ENCODE data around the gene ACOXL. TPM values are rescaled to one million over a fixed set of nuclear protein-coding genes. Genes with fewer than 3 reads are reported as not detected.

ACOXL gene
- total and polyA plus RNA-seq, 2 donors (not counting 3 experiments of a cell fraction or from before 2014, with no cell fraction given), result not detected

- CTCF ChIA-PET, result interaction anchor here (0.8 to 3.6 kb wide), 16 partner anchors 8 to 890 kb away, joined by 3 to 20 read pairs (median 4); no protein-coding TSS in a partner anchor
- no peak overlapping the region for H3K9ac ChIP-seq (replicated peaks; ENCODE audit: extremely low read depth, insufficient read depth, low read length)
- no peak overlapping the region for H3K4me3 ChIP-seq (replicated peaks in 1 of 3; ENCODE audit: insufficient read depth in 1 of 3, low read depth in 1 of 3, low read length in 3 of 3)
- no peaks in the 10 kb centered on the region for H3K9me1 ChIP-seq (replicated peaks; ENCODE audit: control insufficient read depth, extremely low read depth, insufficient read depth, low read length)
- intact Hi-C loops (cut with micrococcal nuclease), result loop anchor here (5.0 kb wide), 1 partner anchor 304 kb away; no protein-coding TSS in a partner anchor
- dilution Hi-C loops (cut with MboI; ENCODE audit: extremely low pct_ligation_motif_present, low sequenced_read_pairs), result no loop called here
- BruUV-seq (replicated peaks), result no TSS peak
- peaks cover 3 to 13% of the 10 kb centered on the region in 2 experiments for H3K27me3 ChIP-seq (ENCODE audit: control insufficient read depth in 2 of 2, insufficient read depth in 2 of 2, low read length in 2 of 2)
- H3K4me1 ChIP-seq (ENCODE audit: control insufficient read depth, extremely low read depth, insufficient read depth, low read length), result no peaks in the 10 kb centered on the region
- no peaks in the 10 kb centered on the region for H3K79me2 ChIP-seq (ENCODE audit: control insufficient read depth, insufficient read depth, low read length)
- no peak overlapping the region for H3K27ac ChIP-seq (ENCODE audit: insufficient read depth, low read depth, low read length)
- H3K36me3 ChIP-seq (ENCODE audit: control insufficient read depth in 2 of 2, extremely low read depth in 1 of 2, insufficient read depth in 2 of 2, low read length in 2 of 2), result no peaks in the 10 kb centered on the region
- DNase-seq (ENCODE audit: low read depth, low spot score) (no peak), FAIRE-seq (no peak)
- no peaks in the 10 kb centered on the region for H4K20me1 ChIP-seq (replicated peaks; ENCODE audit: control insufficient read depth, extremely low read depth, insufficient read depth, low read length)
- H3K4me2 ChIP-seq (ENCODE audit: insufficient read depth, low read length), result no peak overlapping the region
- H2AFZ ChIP-seq (ENCODE audit: low read depth, low read length), result no peak overlapping the region
- H3K9me3 ChIP-seq (replicated peaks; ENCODE audit: control insufficient read depth, insufficient read depth, low read length), result no peaks in the 10 kb centered on the region
- no peak for TF ChIP-seq JUN (IDR thresholded peaks at IDR 0.05; ENCODE audit: borderline replicate concordance, insufficient read depth, insufficient read length, low read depth)
- POLR2A ChIA-PET, result no interaction called here
Observed at GRCh38 chr2:110812726-110813645, 80.6 kb downstream of the ACOXL start.

GRCh38 chr2:110813896-110814295, 81.5 kb downstream of the ACOXL start:
- no peak overlapping the region for H3K27ac ChIP-seq (ENCODE audit: insufficient read depth, low read depth, low read length)
- H2AFZ ChIP-seq (ENCODE audit: low read depth, low read length), result no peak overlapping the region
- ChIA-PET POLR2A (no interaction called here), CTCF (interaction anchor here (1.2 to 3.6 kb wide), 7 partner anchors 9 to 885 kb away, joined by 3 to 20 read pairs (median 4); no protein-coding TSS in a partner anchor)
- FAIRE-seq (no peak), DNase-seq (ENCODE audit: low read depth, low spot score) (no peak)
- no peaks in the 10 kb centered on the region for H3K9me1 ChIP-seq (replicated peaks; ENCODE audit: control insufficient read depth, extremely low read depth, insufficient read depth, low read length)
- H3K36me3 ChIP-seq (ENCODE audit: control insufficient read depth in 2 of 2, extremely low read depth in 1 of 2, insufficient read depth in 2 of 2, low read length in 2 of 2), result no peaks in the 10 kb centered on the region
- H3K9ac ChIP-seq (replicated peaks; ENCODE audit: extremely low read depth, insufficient read depth, low read length), result no peak overlapping the region
- H3K27me3 ChIP-seq (ENCODE audit: control insufficient read depth in 2 of 2, insufficient read depth in 2 of 2, low read length in 2 of 2), result peaks cover 4 to 13% of the 10 kb centered on the region in 2 experiments
- intact Hi-C loops (cut with micrococcal nuclease) (loop anchor here (5.0 kb wide), 1 partner anchor 303 kb away; no protein-coding TSS in a partner anchor), dilution Hi-C loops (cut with MboI; ENCODE audit: extremely low pct_ligation_motif_present, low sequenced_read_pairs) (no loop called here)
- BruUV-seq (replicated peaks), result no TSS peak
- no peak for TF ChIP-seq JUN (IDR thresholded peaks at IDR 0.05; ENCODE audit: borderline replicate concordance, insufficient read depth, insufficient read length, low read depth)
- TF ChIP-seq EZH2 (IDR thresholded peaks at IDR 0.05; ENCODE audit: borderline replicate concordance, low read depth, low read length, severe bottlenecking), result no peak
- no peak for TF ChIP-seq MAX (IDR thresholded peaks at IDR 0.05; ENCODE audit: insufficient read depth, insufficient read length)
- TF ChIP-seq MYC (IDR thresholded peaks at IDR 0.05; ENCODE audit: low read depth, low read length), result no peak
- TF ChIP-seq POLR2AphosphoS5 (IDR thresholded peaks at IDR 0.05; ENCODE audit: insufficient read depth, low read depth, low read length), result no peak
- TF ChIP-seq POLR2A (IDR thresholded peaks at IDR 0.05; ENCODE audit: low read depth, low read length), result no peak
- no peak for TF ChIP-seq FOS (IDR thresholded peaks at IDR 0.05; ENCODE audit: borderline replicate concordance, insufficient read depth, low read length)
- TF ChIP-seq GATA2 (IDR thresholded peaks at IDR 0.05; ENCODE audit: insufficient read depth, insufficient read length, low read depth, low read length), result no peak
- H3K79me2 ChIP-seq (ENCODE audit: control insufficient read depth, insufficient read depth, low read length), result no peaks in the 10 kb centered on the region
- no peaks in the 10 kb centered on the region for H3K9me3 ChIP-seq (replicated peaks; ENCODE audit: control insufficient read depth, insufficient read depth, low read length)
- no peaks in the 10 kb centered on the region for H4K20me1 ChIP-seq (replicated peaks; ENCODE audit: control insufficient read depth, extremely low read depth, insufficient read depth, low read length)
- H3K4me1 ChIP-seq (ENCODE audit: control insufficient read depth, extremely low read depth, insufficient read depth, low read length), result no peaks in the 10 kb centered on the region
- H3K4me2 ChIP-seq (ENCODE audit: insufficient read depth, low read length), result no peak overlapping the region
- H3K4me3 ChIP-seq (replicated peaks in 1 of 3; ENCODE audit: insufficient read depth in 1 of 3, low read depth in 1 of 3, low read length in 3 of 3), result no peak overlapping the region
